PFSK-1 (cell line): ENCODE results near the gene GAS7.

Source experiments
- POLR2AphosphoS5 ChIP-seq: IDR thresholded peaks from 2 replicates; pipeline ENCODE4 v1.6.1; 2012; ENCODE audit warnings: low read depth, mild to moderate bottlenecking, control low read depth, low read length, moderate library complexity
- SIN3A ChIP-seq: IDR thresholded peaks from 2 replicates; pipeline ENCODE4 v1.6.1; 2012; ENCODE audit warnings: mild to moderate bottlenecking, low read length, moderate library complexity, borderline replicate concordance; ENCODE audit not compliant: insufficient read depth
- TAF1 ChIP-seq: IDR thresholded peaks from 2 replicates; pipeline ENCODE4 v1.6.1; 2012; ENCODE audit warnings: low read length, control low read depth, borderline replicate concordance; ENCODE audit not compliant: insufficient read depth

DNA sequence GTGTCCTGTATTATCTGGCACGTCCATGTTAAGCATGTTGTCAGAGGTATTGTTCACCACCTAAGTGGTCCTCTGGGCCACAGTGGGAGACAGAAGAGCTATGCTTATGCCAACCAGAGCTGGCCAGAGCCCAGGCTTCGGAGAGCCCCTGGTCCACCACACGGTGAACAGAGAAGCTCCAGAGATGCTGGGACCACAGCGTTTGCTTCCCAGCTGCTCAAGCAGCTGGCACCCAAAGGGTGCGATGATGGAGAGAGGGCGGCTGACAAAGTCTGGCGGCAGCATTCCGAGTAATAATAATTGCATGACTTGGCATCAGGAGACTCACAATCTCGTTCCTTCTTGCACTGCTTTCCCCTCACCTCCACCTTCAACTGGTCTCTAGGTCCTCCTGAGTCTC, 257.6 kb downstream of the GAS7 start:
- TF ChIP-seq POLR2AphosphoS5, result no peak
- TF ChIP-seq TAF1, result no peak
- TF ChIP-seq SIN3A, result no peak
